ENCODE results near the gene TBX22. TPM values are rescaled to one million over a fixed set of nuclear protein-coding genes. Genes with fewer than 3 reads are reported as not detected.
"Not testable (repeated sequence)": the region's sequence is repeated elsewhere in the genome, so short reads cannot be mapped to it uniquely, and the experiment has no call there.

TBX22 gene
- total RNA-seq, 1 donor from 2014 or later, result not detected

DNA sequence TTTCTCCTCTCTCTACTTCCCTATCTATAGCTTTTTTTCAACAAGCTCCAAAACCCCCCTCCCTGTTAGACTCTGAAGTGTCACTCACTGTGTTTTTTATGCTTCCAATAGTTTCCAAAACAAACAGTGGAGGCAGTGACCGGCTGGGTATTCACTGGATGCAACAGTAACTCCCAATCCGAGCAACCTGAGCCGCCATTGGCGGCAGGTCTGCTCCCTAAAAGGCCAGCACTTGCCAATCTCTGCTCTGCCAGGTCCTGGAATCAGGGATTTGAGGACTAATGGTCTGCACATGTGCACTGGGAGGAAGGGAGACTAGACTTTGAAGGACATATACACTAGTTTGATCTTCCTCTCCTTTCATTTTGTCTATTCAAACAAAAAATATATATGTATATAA lies 7.1 kb downstream of the TBX22 start:
- Histone ChIP-seq H3K36me3 (no peaks in the 10 kb centered on the region), H3K4me3 (no peak overlapping the region), H3K27me3 (ENCODE audit: low read depth) (no peaks in the 10 kb centered on the region), H3K4me1 (no peaks in the 10 kb centered on the region), H3K9me3 (no peaks in the 10 kb centered on the region), H3K27ac (no peak overlapping the region)
- intact Hi-C loops (cut with DNase I), result no loop called here
- DNase-seq, result no peak
- TF ChIP-seq, protein P1, sequence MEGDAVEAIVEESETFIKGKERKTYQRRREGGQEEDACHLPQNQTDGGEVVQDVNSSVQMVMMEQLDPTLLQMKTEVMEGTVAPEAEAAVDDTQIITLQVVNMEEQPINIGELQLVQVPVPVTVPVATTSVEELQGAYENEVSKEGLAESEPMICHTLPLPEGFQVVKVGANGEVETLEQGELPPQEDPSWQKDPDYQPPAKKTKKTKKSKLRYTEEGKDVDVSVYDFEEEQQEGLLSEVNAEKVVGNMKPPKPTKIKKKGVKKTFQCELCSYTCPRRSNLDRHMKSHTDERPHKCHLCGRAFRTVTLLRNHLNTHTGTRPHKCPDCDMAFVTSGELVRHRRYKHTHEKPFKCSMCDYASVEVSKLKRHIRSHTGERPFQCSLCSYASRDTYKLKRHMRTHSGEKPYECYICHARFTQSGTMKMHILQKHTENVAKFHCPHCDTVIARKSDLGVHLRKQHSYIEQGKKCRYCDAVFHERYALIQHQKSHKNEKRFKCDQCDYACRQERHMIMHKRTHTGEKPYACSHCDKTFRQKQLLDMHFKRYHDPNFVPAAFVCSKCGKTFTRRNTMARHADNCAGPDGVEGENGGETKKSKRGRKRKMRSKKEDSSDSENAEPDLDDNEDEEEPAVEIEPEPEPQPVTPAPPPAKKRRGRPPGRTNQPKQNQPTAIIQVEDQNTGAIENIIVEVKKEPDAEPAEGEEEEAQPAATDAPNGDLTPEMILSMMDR (IDR thresholded peaks at IDR 0.05), result no peak
- no peak for ATAC-seq

DNA sequence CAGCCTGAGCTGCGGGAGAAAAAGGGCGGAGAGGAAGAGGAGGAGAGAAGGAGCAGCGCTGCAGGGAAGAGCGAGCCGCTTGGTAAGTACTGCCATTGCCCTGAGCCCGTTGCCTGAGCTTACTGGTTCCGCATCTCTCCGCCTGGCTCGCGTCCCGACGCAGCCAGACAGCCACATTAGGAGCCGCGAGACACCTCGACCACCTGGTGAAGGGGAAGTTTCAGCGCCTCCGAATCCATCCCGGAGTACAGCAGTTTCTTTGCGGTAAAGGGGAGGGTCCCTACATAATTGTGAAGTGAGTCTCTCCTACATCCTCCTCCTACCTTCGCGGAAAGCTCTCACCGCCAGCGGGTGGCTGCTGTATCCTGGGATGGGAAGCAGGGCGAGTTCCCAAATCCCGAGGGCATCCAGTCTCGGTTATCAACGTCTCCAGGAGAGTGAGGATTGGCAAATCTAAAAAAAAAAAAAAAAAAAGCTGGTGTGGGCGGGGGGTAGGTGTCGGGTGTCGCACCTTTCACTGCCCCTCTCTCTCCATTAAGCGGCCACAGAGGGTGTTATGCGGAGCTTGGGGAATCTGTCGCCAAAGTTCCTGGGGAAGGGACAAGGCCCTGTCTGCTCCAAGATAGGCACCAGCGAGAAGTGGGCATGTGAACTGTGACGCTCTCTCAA lies 7.9 kb downstream of the TBX22 start:
- DNase-seq, result no peak
- Histone ChIP-seq H3K4me3 (no peak overlapping the region), H3K9me3 (no peaks in the 10 kb centered on the region), H3K27ac (no peak overlapping the region), H3K27me3 (ENCODE audit: low read depth) (no peaks in the 10 kb centered on the region), H3K4me1 (no peaks in the 10 kb centered on the region), H3K36me3 (no peaks in the 10 kb centered on the region)
- TF ChIP-seq, protein P1 (IDR thresholded peaks at IDR 0.05), result no peak
- intact Hi-C loops (cut with DNase I), result no loop called here
- no peak for ATAC-seq

DNA sequence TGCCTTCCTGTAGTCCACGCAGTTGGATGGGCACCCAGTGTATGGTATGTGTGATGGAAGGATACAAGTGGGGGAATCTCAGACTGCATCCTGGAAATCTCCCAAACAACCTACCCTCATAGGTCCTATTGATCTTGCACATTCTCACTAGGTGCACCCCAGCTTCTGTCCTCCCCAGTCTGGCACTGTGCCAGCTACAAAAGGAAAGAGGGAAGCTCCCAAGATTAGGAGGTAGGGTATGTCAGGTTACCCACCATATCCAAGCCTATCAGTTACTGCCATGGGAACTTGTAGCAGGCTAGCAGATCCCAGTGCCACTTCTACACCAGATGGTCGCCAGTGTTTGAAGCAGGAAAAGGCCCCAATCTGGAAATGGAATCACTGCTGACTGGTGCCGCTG lies 11.6 kb downstream of the TBX22 start:
- TF ChIP-seq, protein P1 (IDR thresholded peaks at IDR 0.05), result no peak
- Histone ChIP-seq H3K36me3 (no peaks in the 10 kb centered on the region), H3K4me3 (no peak overlapping the region), H3K4me1 (no peaks in the 10 kb centered on the region), H3K27me3 (ENCODE audit: low read depth) (no peaks in the 10 kb centered on the region), H3K9me3 (no peaks in the 10 kb centered on the region), H3K27ac (no peak overlapping the region)
- intact Hi-C loops (cut with DNase I), result no loop called here
- no peak for DNase-seq
- no peak for ATAC-seq

DNA sequence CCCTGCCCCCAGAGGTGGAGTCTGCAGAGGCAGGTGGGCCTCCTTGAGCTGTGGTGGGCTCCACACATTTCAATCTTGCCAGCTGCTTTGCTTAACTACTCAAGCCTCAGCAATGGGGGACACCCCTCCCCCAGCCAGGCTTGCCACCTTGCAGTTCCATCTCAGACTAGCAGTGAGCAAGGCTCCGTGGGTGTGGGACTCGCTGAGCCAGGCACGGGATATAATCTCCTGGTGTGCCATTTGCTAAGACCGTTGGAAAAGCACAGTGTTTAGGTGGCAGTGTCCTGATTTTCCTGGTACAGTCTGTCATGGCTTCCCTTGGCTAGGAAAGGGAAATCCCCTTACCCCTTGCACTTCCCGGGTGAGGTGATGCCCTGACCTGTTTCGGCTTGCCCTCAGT lies 51.6 kb downstream of the TBX22 start:
- H3K4me3 ChIP-seq; H3K9me3 ChIP-seq; H3K27ac ChIP-seq; ATAC-seq; DNase-seq; H3K36me3 ChIP-seq; intact Hi-C loops (cut with DNase I); H3K27me3 ChIP-seq (ENCODE audit: low read depth); H3K4me1 ChIP-seq: not testable (repeated sequence)

DNA sequence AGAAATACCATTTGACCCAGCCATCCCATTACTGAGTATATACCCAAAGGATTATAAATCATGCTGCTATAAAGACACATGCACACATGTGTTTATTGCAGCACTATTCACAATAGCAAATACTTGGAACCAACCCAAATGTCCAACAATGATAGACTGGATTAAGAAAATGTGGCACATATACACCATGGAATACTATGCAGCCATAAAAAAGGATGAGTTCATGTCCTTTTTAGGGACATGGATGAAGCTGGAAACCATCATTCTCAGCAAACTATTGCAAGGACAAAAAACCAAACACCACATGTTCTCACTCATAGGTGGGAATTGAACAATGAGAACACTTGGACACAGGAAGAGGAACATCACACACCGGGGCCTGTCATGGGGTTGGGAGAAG lies 61.1 kb downstream of the TBX22 start:
- H3K4me3 ChIP-seq; H3K9me3 ChIP-seq; H3K27me3 ChIP-seq (ENCODE audit: low read depth); ATAC-seq; H3K4me1 ChIP-seq; DNase-seq; H3K36me3 ChIP-seq; intact Hi-C loops (cut with DNase I); H3K27ac ChIP-seq: not testable (repeated sequence)
